ENCODE data around the gene PPP5C. TPM values are rescaled to one million over a fixed set of nuclear protein-coding genes. Genes with fewer than 3 reads are reported as not detected.

PPP5C gene
- total and polyA plus RNA-seq, 9 of the 15 experiments (the other 6 are each of a cell fraction or from before 2014, with no cell fraction given) = 1.9 to 166 (median 108) TPM

DNA sequence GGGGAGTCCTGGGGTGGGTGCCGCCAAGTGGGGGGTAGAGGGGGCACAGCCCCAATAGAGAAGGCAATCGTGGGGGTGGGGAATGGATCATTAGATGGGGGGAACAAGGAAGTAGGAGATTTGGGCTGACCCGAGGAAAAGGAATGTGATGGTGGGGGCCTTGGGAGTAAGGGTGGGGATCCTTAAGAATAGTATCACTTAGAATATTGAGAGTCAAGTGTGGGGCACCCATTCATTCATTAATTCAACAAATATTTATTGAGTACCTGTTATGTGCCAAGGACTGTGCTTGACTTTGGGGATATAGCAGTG is 641 bp downstream of the PPP5C start (continued):
- TF ChIP-seq ZNF3 (CRISPR knock-in tag; IDR thresholded peaks at IDR 0.05) (no peak), HDAC1 (IDR thresholded peaks at IDR 0.05) (peak in 1 of 2 experiments; percentile 27; a peak in 1 of 4 replicates), EHMT2 (IDR thresholded peaks at IDR 0.05) (0 out of 2 replicates have a peak, but pooled peaks have one; percentile 67), HNRNPLL (IDR thresholded peaks at IDR 0.05; ENCODE audit: low read depth, low read length, poor library complexity, severe bottlenecking) (no peak), TRIM28 (IDR thresholded peaks at IDR 0.05) (no peak), HINFP (tag; conservative IDR thresholded peaks at IDR 0.05; ENCODE audit: low read depth) (no peak), PHF21A (IDR thresholded peaks at IDR 0.05; ENCODE audit: borderline replicate concordance, low read depth) (no peak; the same call in 1 of the 2 replicates), SMAD3 (CRISPR knock-in tag; conservative IDR thresholded peaks at IDR 0.05) (no peak), ELF1 (tag; IDR thresholded peaks at IDR 0.05) (peak; percentile 8; the same call in 1 of the 2 replicates), CHD4 (IDR thresholded peaks at IDR 0.05; ENCODE audit: insufficient read depth, insufficient replicate concordance, low read depth, low read length, poor library complexity, severe bottlenecking) (peak; percentile 74), HDAC8 (tag; IDR thresholded peaks at IDR 0.05) (no peak), PRMT5 (CRISPR knock-in tag; IDR thresholded peaks at IDR 0.05) (no peak)
- TF ChIP-seq, protein P1, sequence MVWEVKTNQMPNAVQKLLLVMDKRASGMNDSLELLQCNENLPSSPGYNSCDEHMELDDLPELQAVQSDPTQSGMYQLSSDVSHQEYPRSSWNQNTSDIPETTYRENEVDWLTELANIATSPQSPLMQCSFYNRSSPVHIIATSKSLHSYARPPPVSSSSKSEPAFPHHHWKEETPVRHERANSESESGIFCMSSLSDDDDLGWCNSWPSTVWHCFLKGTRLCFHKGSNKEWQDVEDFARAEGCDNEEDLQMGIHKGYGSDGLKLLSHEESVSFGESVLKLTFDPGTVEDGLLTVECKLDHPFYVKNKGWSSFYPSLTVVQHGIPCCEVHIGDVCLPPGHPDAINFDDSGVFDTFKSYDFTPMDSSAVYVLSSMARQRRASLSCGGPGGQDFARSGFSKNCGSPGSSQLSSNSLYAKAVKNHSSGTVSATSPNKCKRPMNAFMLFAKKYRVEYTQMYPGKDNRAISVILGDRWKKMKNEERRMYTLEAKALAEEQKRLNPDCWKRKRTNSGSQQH (CRISPR knock-in tag; IDR thresholded peaks at IDR 0.05) = 0 out of 2 replicates have a peak, but pooled peaks have one; percentile 0
- TF ChIP-seq, protein P2, sequence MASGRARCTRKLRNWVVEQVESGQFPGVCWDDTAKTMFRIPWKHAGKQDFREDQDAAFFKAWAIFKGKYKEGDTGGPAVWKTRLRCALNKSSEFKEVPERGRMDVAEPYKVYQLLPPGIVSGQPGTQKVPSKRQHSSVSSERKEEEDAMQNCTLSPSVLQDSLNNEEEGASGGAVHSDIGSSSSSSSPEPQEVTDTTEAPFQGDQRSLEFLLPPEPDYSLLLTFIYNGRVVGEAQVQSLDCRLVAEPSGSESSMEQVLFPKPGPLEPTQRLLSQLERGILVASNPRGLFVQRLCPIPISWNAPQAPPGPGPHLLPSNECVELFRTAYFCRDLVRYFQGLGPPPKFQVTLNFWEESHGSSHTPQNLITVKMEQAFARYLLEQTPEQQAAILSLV (tag; IDR thresholded peaks at IDR 0.05) = no peak
